ENCODE data around the gene TGFB2. TPM values are rescaled to one million over a fixed set of nuclear protein-coding genes. Genes with fewer than 3 reads are reported as not detected.

Gene TGFB2
- total RNA-seq, 2 donors from 2014 or later: 10.0 to 17.2 TPM

GRCh38 chr1:218436346-218436745, 91.2 kb downstream of the TGFB2 start:
- intact Hi-C loops (cut with DNase I): loop anchor here in 1 of 2 donors (5.0 kb wide), 1 partner anchor 141 kb away; no protein-coding TSS in a partner anchor
- no peak for DNase-seq (ENCODE audit: low spot score)

GRCh38 chr1:218436997-218437396, 91.9 kb downstream of the TGFB2 start:
- intact Hi-C loops (cut with DNase I): loop anchor here in 1 of 2 donors (5.0 kb wide), 1 partner anchor 140 kb away; no protein-coding TSS in a partner anchor
- no peak for DNase-seq (ENCODE audit: low spot score)

- intact Hi-C loops (cut with DNase I): loop anchor here in 1 of 2 donors (5.0 kb wide), 1 partner anchor 138 kb away; no protein-coding TSS in a partner anchor
- no peak for DNase-seq (ENCODE audit: low spot score)
Measured at GRCh38 chr1:218439541-218440295, 94.6 kb downstream of the TGFB2 start.

GRCh38 chr1:218443255-218443654, 98.1 kb downstream of the TGFB2 start:
- intact Hi-C loops (cut with DNase I): no loop called here
- DNase-seq (ENCODE audit: low spot score): no peak

- intact Hi-C loops (cut with DNase I): no loop called here
- DNase-seq (ENCODE audit: low spot score): no peak
Measured at GRCh38 chr1:218444173-218444572, 99.0 kb downstream of the TGFB2 start.

- DNase-seq (ENCODE audit: low spot score): no peak
- intact Hi-C loops (cut with DNase I): no loop called here
Measured at GRCh38 chr1:218444588-218444987, 99.5 kb downstream of the TGFB2 start.

- intact Hi-C loops (cut with DNase I): no loop called here
- no peak for DNase-seq (ENCODE audit: low spot score)
Measured at GRCh38 chr1:218447010-218447689, 102.0 kb downstream of the TGFB2 start.

- intact Hi-C loops (cut with DNase I): no loop called here
Measured at GRCh38 chr1:218451415-218451814, 106.3 kb downstream of the TGFB2 start.

GRCh38 chr1:218454700-218455282, 109.7 kb downstream of the TGFB2 start:
- intact Hi-C loops (cut with DNase I): no loop called here
- DNase-seq (ENCODE audit: low spot score): no peak

More at GRCh38 chr1:218451415-218451814, 106.3 kb downstream of the TGFB2 start:
- no peak for DNase-seq (ENCODE audit: low spot score)

- DNase-seq (ENCODE audit: low spot score): no peak
- intact Hi-C loops (cut with DNase I): no loop called here
Measured at GRCh38 chr1:218456444-218456843, 111.3 kb downstream of the TGFB2 start.

- intact Hi-C loops (cut with DNase I): no loop called here
- peak; percentile 84 for DNase-seq (ENCODE audit: low spot score)
Measured at GRCh38 chr1:218459450-218459849, 114.3 kb downstream of the TGFB2 start.

GRCh38 chr1:218459878-218460711, 115.0 kb downstream of the TGFB2 start:
- peak; percentile 83 for DNase-seq (ENCODE audit: low spot score)

GRCh38 chr1:218461351-218461750, 116.2 kb downstream of the TGFB2 start:
- intact Hi-C loops (cut with DNase I): loop anchor here in 1 of 2 donors (10.0 kb wide), 1 partner anchor 117 kb away; the partner anchor contains the start of gene TGFB2
- no peak for DNase-seq (ENCODE audit: low spot score)

More at GRCh38 chr1:218459878-218460711, 115.0 kb downstream of the TGFB2 start:
- intact Hi-C loops (cut with DNase I): loop anchor here in 1 of 2 donors (10.0 kb wide), 1 partner anchor 115 kb away; the partner anchor contains the start of gene TGFB2

- no peak for DNase-seq (ENCODE audit: low spot score)
- intact Hi-C loops (cut with DNase I): loop anchor here in 1 of 2 donors (10.0 kb wide), 1 partner anchor 117 kb away; the partner anchor contains the start of gene TGFB2
Measured at GRCh38 chr1:218462116-218462515, 117.0 kb downstream of the TGFB2 start.

- intact Hi-C loops (cut with DNase I): loop anchor here in 1 of 2 donors (10.0 kb wide), 1 partner anchor 118 kb away; the partner anchor contains the start of gene TGFB2
- no peak for DNase-seq (ENCODE audit: low spot score)
Measured at GRCh38 chr1:218462587-218462986, 117.5 kb downstream of the TGFB2 start.

GRCh38 chr1:218463194-218464156, 118.3 kb downstream of the TGFB2 start:
- intact Hi-C loops (cut with DNase I): loop anchor here (2.0 to 10.0 kb wide), 2 partner anchors 47 to 119 kb away; partner anchors contain the start of gene TGFB2 (in 1 of the 2)

GRCh38 chr1:218464871-218465270, 119.7 kb downstream of the TGFB2 start:
- DNase-seq (ENCODE audit: low spot score): no peak
- intact Hi-C loops (cut with DNase I): loop anchor here (2.0 to 10.0 kb wide), 2 partner anchors 48 to 120 kb away; partner anchors contain the start of gene TGFB2 (in 1 of the 2)

More at GRCh38 chr1:218463194-218464156, 118.3 kb downstream of the TGFB2 start:
- peak; percentile 88 for DNase-seq (ENCODE audit: low spot score)
